GM23338 (cell line): Measurements from ENCODE around the gene ECM2. TPM values are rescaled to one million over a fixed set of nuclear protein-coding genes. Genes with fewer than 3 reads are reported as not detected.

Experiments used
- ATAC-seq: fragments of 200-7000 bp; cut with Tn5 transposase; 3 replicates; pipeline ENCODE4 v1.9.1; 2020
- DNase-seq: peaks from one replicate; pipeline ENCODE4 v3.0.0-alpha.2; 2015; ENCODE audit warnings: low spot score
- H2AFZ ChIP-seq: fragments of 200-600 bp; sonication (generic); 2 replicates; pipeline ENCODE4 v1.8.0; 2016; ENCODE audit warnings: antibody characterized with exemption, mild to moderate bottlenecking, moderate library complexity
- H3F3A ChIP-seq: fragments of 200-600 bp; sonication (generic); replicated peaks from 2 replicates; pipeline ENCODE4 v1.8.0; 2017; ENCODE audit warnings: antibody characterized with exemption, mixed run types, low read depth
- H3K27ac ChIP-seq: fragments of 200-600 bp; sonication (generic); 2 replicates; pipeline ENCODE4 v1.6.1; 2016; ENCODE audit warnings: low read depth
- H3K27me3 ChIP-seq: fragments of 200-600 bp; sonication (generic); 2 replicates; pipeline ENCODE4 v1.8.0; 2016; ENCODE audit warnings: mild to moderate bottlenecking, mixed run types, moderate library complexity; ENCODE audit not compliant: insufficient read depth
- H3K36me3 ChIP-seq: fragments of 200-600 bp; sonication (generic); 2 replicates; pipeline ENCODE4 v1.8.0; 2016; ENCODE audit warnings: mild to moderate bottlenecking; ENCODE audit not compliant: insufficient read depth
- H3K4me1 ChIP-seq: fragments of 200-600 bp; sonication (generic); 2 replicates; pipeline ENCODE4 v1.8.0; 2016; ENCODE audit warnings: mild to moderate bottlenecking, moderate library complexity; ENCODE audit not compliant: insufficient read depth
- H3K4me2 ChIP-seq: fragments of 200-600 bp; sonication (generic); 2 replicates; pipeline ENCODE4 v1.7.1; 2017; ENCODE audit warnings: mixed run types
- H3K4me3 ChIP-seq: fragments of 200-600 bp; sonication (generic); 2 replicates; pipeline ENCODE4 v1.6.1; 2016; ENCODE audit warnings: mixed run types
- H3K79me2 ChIP-seq: fragments of 200-600 bp; sonication (generic); replicated peaks from 2 replicates; pipeline ENCODE4 v1.8.0; 2017; ENCODE audit warnings: mild to moderate bottlenecking; ENCODE audit not compliant: insufficient read depth
- H3K9me2 ChIP-seq: fragments of 200-600 bp; sonication (generic); 2 replicates; pipeline ENCODE4 v1.8.0; 2017; ENCODE audit not compliant: insufficient read depth
- H4K20me1 ChIP-seq: fragments of 200-600 bp; sonication (generic); replicated peaks from 2 replicates; pipeline ENCODE4 v1.8.0; 2017; ENCODE audit warnings: mild to moderate bottlenecking; ENCODE audit not compliant: insufficient read depth
- H3K27ac Mint-ChIP-seq: 2 replicates; pipeline ENCODE4 v1.8.0; 2020; ENCODE audit warnings: inconsistent platforms, mild to moderate bottlenecking, moderate library complexity, mixed read lengths
- H3K27me3 Mint-ChIP-seq: 3 replicates; pipeline ENCODE4 v1.8.0; 2022; ENCODE audit warnings: low read depth, mild to moderate bottlenecking, moderate library complexity, mixed read lengths, inconsistent platforms; ENCODE audit not compliant: insufficient read depth, poor library complexity
- H3K36me3 Mint-ChIP-seq: 3 replicates; pipeline ENCODE4 v1.8.0; 2021; ENCODE audit warnings: low read depth, mild to moderate bottlenecking, inconsistent platforms, moderate library complexity, mixed read lengths
- H3K4me1 Mint-ChIP-seq: 3 replicates; pipeline ENCODE4 v1.8.0; 2020; ENCODE audit warnings: mild to moderate bottlenecking, inconsistent platforms, mixed read lengths
- H3K4me3 Mint-ChIP-seq: 3 replicates; pipeline ENCODE4 v1.8.0; 2021; ENCODE audit warnings: moderate library complexity, mild to moderate bottlenecking, inconsistent platforms, mixed read lengths
- H3K9me3 Mint-ChIP-seq: 3 replicates; pipeline ENCODE4 v1.8.0; 2020; ENCODE audit warnings: moderate library complexity, mild to moderate bottlenecking, inconsistent platforms, mixed read lengths
- JUNB ChIP-seq: IDR thresholded peaks from one replicate; pipeline ENCODE4 v1.6.1; 2016; ENCODE audit warnings: antibody characterized with exemption; ENCODE audit not compliant: unreplicated experiment
- POLR2AphosphoS5 ChIP-seq: IDR thresholded peaks from 2 replicates; pipeline ENCODE4 v1.6.1; 2016; ENCODE audit warnings: antibody characterized with exemption, low read depth
- ZNF114 ChIP-seq: fragments of 250-450 bp; sonication (Bioruptor Pico); IDR thresholded peaks from 2 replicates; pipeline ENCODE4 v1.5.0; 2020; ENCODE audit warnings: mild to moderate bottlenecking, moderate library complexity
- polyA plus RNA-seq: library from polyadenylated mRNA; unstranded; fragments of >200 nt; fragmentation: Nextera tagmentation; extraction: Ambion mirVana; gene quantifications from 2 replicates; pipeline ENCODE4 v1.2.1, GENCODE V29; 2016
- total RNA-seq: library from RNA; depleted of rRNA; stranded (reverse); fragments of >200 nt; shearing (Covaris generic); gene quantifications from 2 replicates; pipeline ENCODE4 v1.2.3, GENCODE V29; 2014
- TF ChIP-seq, protein P1 (sequence below): IDR thresholded peaks from 2 replicates; pipeline ENCODE4 v1.6.1; 2016; ENCODE audit warnings: antibody characterized with exemption

The ECM2 gene
- total and polyA plus RNA-seq, 2 experiments from 2014 or later: 0.79 TPM; not detected in 1

DNA sequence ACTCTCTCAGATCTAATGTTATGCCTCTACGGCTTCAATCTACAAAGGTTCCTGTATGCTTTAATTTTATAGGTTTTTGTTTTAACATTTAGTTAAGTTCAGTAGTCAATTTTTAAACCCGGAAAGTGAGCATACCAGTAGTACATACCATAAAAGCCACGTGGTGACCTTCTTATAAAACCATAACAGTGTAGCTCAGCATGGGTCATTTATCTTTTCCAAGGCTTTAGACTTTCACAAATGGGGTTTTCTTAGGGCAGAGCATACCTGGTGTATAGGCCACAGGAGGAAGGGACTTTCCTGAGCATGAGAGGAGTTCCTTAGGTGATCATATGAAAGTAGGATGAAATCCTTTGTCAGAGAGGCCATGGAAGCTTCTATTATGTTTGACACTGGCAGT lies 23.2 kb downstream of the ECM2 start:
- no peaks in the 10 kb centered on the region for H4K20me1 ChIP-seq
- Mint-ChIP-seq H3K4me3 (no peak overlapping the region), H3K36me3 (no peaks in the 10 kb centered on the region), H3K4me1 (peaks cover 9% of the 10 kb centered on the region), H3K9me3 (no peaks in the 10 kb centered on the region), H3K27me3 (peaks cover 10% of the 10 kb centered on the region), H3K27ac (no peak overlapping the region)
- no peak for ATAC-seq
- peaks cover 7% of the 10 kb centered on the region; the same call in 1 of the 2 replicates for H3K4me1 ChIP-seq
- H3K27ac ChIP-seq: no peak overlapping the region
- H3F3A ChIP-seq: no peaks in the 10 kb centered on the region
- H3K9me2 ChIP-seq: no peaks in the 10 kb centered on the region
- TF ChIP-seq POLR2AphosphoS5 (no peak), JUNB (no peak), ZNF114 (CRISPR knock-in tag) (no peak)
- no peaks in the 10 kb centered on the region for H3K36me3 ChIP-seq
- H3K79me2 ChIP-seq: no peaks in the 10 kb centered on the region
- H3K4me2 ChIP-seq: no peak overlapping the region
- no peak overlapping the region for H2AFZ ChIP-seq
- no peak for DNase-seq
- H3K4me3 ChIP-seq: no peak overlapping the region
- H3K27me3 ChIP-seq: no peaks in the 10 kb centered on the region

DNA sequence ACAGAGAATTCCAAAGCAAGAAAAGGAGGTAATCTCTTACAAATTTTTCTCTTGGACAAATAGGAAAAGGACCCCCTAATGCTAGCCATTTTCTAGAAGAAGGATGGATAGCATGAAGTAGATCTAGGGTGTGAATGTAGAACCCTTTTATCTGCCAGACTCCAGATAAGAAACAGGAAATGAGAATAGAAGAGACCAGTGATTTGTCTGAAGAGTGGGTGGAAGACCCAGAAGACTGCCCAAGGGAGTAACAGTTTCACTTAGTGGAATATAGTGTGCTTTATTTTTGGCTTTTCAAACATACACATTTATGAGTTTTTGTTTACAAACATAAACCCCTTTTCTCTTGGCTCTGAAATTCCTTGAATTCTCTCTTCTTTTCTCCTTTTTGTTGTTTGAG lies 25.0 kb downstream of the ECM2 start:
- no peaks in the 10 kb centered on the region for H3K9me2 ChIP-seq
- no peaks in the 10 kb centered on the region for H3K79me2 ChIP-seq
- no peak overlapping the region for H3K27ac ChIP-seq
- Mint-ChIP-seq H3K9me3 (no peaks in the 10 kb centered on the region), H3K27ac (no peak overlapping the region), H3K36me3 (no peaks in the 10 kb centered on the region), H3K27me3 (peaks cover 8% of the 10 kb centered on the region), H3K4me1 (peaks cover 13% of the 10 kb centered on the region), H3K4me3 (no peak overlapping the region)
- H3F3A ChIP-seq: no peaks in the 10 kb centered on the region
- no peak overlapping the region for H3K4me3 ChIP-seq
- H3K4me1 ChIP-seq: no peaks in the 10 kb centered on the region
- DNase-seq: no peak
- H3K36me3 ChIP-seq: no peaks in the 10 kb centered on the region
- H4K20me1 ChIP-seq: no peaks in the 10 kb centered on the region
- no peak overlapping the region for H2AFZ ChIP-seq
- ATAC-seq: no peak
- TF ChIP-seq POLR2AphosphoS5: no peak
- H3K27me3 ChIP-seq: no peaks in the 10 kb centered on the region
- H3K4me2 ChIP-seq: no peak overlapping the region

DNA sequence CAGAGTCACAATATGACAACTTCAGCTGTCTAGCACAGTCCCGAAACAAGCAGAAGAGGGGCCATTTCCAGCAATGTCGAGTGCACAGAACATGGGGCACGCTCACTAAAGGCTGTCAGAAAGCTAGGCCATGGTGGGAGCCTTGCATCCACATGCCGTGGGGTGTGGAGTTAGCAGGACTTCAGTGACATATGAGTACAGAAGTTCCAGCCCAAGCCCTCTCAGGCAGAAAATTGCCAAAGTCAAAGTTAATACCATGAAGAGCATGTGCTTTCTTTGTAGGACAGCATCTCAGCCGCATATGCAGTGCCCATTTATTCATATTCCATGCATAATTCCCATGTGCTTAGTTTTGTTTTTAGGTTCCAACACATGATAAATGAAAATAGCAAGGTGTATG lies 26.7 kb downstream of the ECM2 start:
- Histone ChIP-seq H3K4me3 (no peak overlapping the region), H3K9me2 (no peaks in the 10 kb centered on the region), H3K79me2 (no peaks in the 10 kb centered on the region), H3F3A (no peaks in the 10 kb centered on the region), H3K27me3 (no peaks in the 10 kb centered on the region), H2AFZ (no peak overlapping the region), H4K20me1 (no peaks in the 10 kb centered on the region), H3K36me3 (no peaks in the 10 kb centered on the region), H3K4me2 (no peak overlapping the region), H3K27ac (no peak overlapping the region), H3K4me1 (peaks cover 5% of the 10 kb centered on the region; the same call in 1 of the 2 replicates)
- peaks cover 21% of the 10 kb centered on the region for H3K4me1 Mint-ChIP-seq
- no peak overlapping the region for H3K4me3 Mint-ChIP-seq
- H3K36me3 Mint-ChIP-seq: no peaks in the 10 kb centered on the region
- H3K27ac Mint-ChIP-seq: no peak overlapping the region
- peaks cover 8% of the 10 kb centered on the region for H3K27me3 Mint-ChIP-seq
- DNase-seq (no peak), ATAC-seq (no peak)
- no peaks in the 10 kb centered on the region for H3K9me3 Mint-ChIP-seq
- TF ChIP-seq, protein P1, sequence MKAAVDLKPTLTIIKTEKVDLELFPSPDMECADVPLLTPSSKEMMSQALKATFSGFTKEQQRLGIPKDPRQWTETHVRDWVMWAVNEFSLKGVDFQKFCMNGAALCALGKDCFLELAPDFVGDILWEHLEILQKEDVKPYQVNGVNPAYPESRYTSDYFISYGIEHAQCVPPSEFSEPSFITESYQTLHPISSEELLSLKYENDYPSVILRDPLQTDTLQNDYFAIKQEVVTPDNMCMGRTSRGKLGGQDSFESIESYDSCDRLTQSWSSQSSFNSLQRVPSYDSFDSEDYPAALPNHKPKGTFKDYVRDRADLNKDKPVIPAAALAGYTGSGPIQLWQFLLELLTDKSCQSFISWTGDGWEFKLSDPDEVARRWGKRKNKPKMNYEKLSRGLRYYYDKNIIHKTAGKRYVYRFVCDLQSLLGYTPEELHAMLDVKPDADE: no peak
